GM18499 (cell line): ENCODE measurements around the gene CD59.
"Not testable (repeated sequence)": the region's sequence is repeated elsewhere in the genome, so short reads cannot be mapped to it uniquely, and the experiment has no call there.

Experiments
- ATAC-seq: cut with Tn5 transposase; IDR thresholded peaks from one replicate; pipeline ENCODE4 v1.9.1; 2021; ENCODE audit warnings: moderate number of reproducible peaks; ENCODE audit not compliant: insufficient read depth, unreplicated experiment

CD59 gene

GRCh38 chr11:33718440-33718839 lies 17.8 kb downstream of the CD59 start:
- ATAC-seq, result no peak

GRCh38 chr11:33716243-33716642 lies 20.0 kb downstream of the CD59 start:
- ATAC-seq, result no peak

- ATAC-seq, result no peak
Measured at GRCh38 chr11:33713856-33714398, 22.3 kb downstream of the CD59 start.

- ATAC-seq, result no peak
Measured at GRCh38 chr11:33713151-33713855, 22.9 kb downstream of the CD59 start.

- no peak for ATAC-seq
Measured at GRCh38 chr11:33712436-33712835, 23.8 kb downstream of the CD59 start.

- no peak for ATAC-seq
Measured at GRCh38 chr11:33709466-33709865, 26.8 kb downstream of the CD59 start.

- ATAC-seq, result no peak
Measured at GRCh38 chr11:33708985-33709384, 27.2 kb downstream of the CD59 start.

GRCh38 chr11:33707831-33708230 lies 28.4 kb downstream of the CD59 start:
- not testable (repeated sequence) for ATAC-seq

- no peak for ATAC-seq
Measured at GRCh38 chr11:33706966-33707365, 29.3 kb downstream of the CD59 start.

- no peak for ATAC-seq
Measured at GRCh38 chr11:33706546-33706945, 29.7 kb downstream of the CD59 start.

GRCh38 chr11:33704240-33705002 lies 31.8 kb downstream of the CD59 start:
- no peak for ATAC-seq

- ATAC-seq, result no peak
Measured at GRCh38 chr11:33703788-33704187, 32.4 kb downstream of the CD59 start.

- ATAC-seq, result no peak
Measured at GRCh38 chr11:33703234-33703633, 33.0 kb downstream of the CD59 start.

GRCh38 chr11:33701302-33702230 lies 34.7 kb downstream of the CD59 start:
- no peak for ATAC-seq

- peak; percentile 52 for ATAC-seq
Measured at GRCh38 chr11:33700502-33701271, 35.5 kb downstream of the CD59 start, which contains the start of gene C11orf91. Gene C11orf91, minus strand, starts transcription at chr11:33700826. Its CDS starts 86 bp downstream, at chr11:33700740.

GRCh38 chr11:33700063-33700501 lies 36.1 kb downstream of the CD59 start:
- ATAC-seq, result no peak

- ATAC-seq, result no peak
Measured at GRCh38 chr11:33699515-33700062, 36.6 kb downstream of the CD59 start.

GRCh38 chr11:33698921-33699320 lies 37.3 kb downstream of the CD59 start:
- ATAC-seq, result no peak

GRCh38 chr11:33697997-33698396 lies 38.2 kb downstream of the CD59 start:
- no peak for ATAC-seq
